DOHH2 (cell line): Measurements from ENCODE around the gene ANTXR1.

Source experiments
- H3F3A ChIP-seq: fragments of 200-600 bp; sonication (generic), shearing (Covaris generic); 2 replicates; pipeline ENCODE4 v1.6.0; 2016; ENCODE audit warnings: antibody characterized with exemption, mild to moderate bottlenecking; ENCODE audit not compliant: control insufficient read depth, insufficient read depth
- H3K27ac ChIP-seq: fragments of 200-600 bp; sonication (generic); 2 replicates; pipeline ENCODE4 v1.5.1; 2014; ENCODE audit warnings: low read depth, mild to moderate bottlenecking, low read length, moderate library complexity
- H3K27me3 ChIP-seq: fragments of 200-600 bp; sonication (generic); 2 replicates; pipeline ENCODE4 v1.6.1; 2014; ENCODE audit warnings: mild to moderate bottlenecking, low read length, mixed read lengths; ENCODE audit not compliant: control insufficient read depth
- H3K36me3 ChIP-seq: fragments of 200-600 bp; sonication (generic); 2 replicates; pipeline ENCODE4 v1.6.1; 2014; ENCODE audit warnings: mild to moderate bottlenecking, low read length, moderate library complexity, mixed read lengths; ENCODE audit not compliant: control insufficient read depth
- H3K4me1 ChIP-seq: fragments of 200-600 bp; sonication (generic); 2 replicates; pipeline ENCODE4 v1.6.1; 2014; ENCODE audit warnings: mild to moderate bottlenecking, low read length, mixed read lengths; ENCODE audit not compliant: control insufficient read depth
- H3K4me2 ChIP-seq: fragments of 200-600 bp; sonication (generic); 2 replicates; pipeline ENCODE4 v1.6.0; 2014; ENCODE audit warnings: mild to moderate bottlenecking, low read length, moderate library complexity
- H3K4me3 ChIP-seq: fragments of 200-600 bp; sonication (generic); 2 replicates; pipeline ENCODE4 v1.5.1; 2014; ENCODE audit warnings: mild to moderate bottlenecking, low read length, mixed read lengths
- H3K79me2 ChIP-seq: fragments of 200-600 bp; sonication (generic); 2 replicates; pipeline ENCODE4 v1.6.1; 2014; ENCODE audit warnings: mild to moderate bottlenecking, low read length, mixed read lengths; ENCODE audit not compliant: control insufficient read depth
- H3K9me2 ChIP-seq: fragments of 200-600 bp; sonication (generic); replicated peaks from 2 replicates; pipeline ENCODE4 v1.6.1; 2014; ENCODE audit warnings: mild to moderate bottlenecking, low read length, mixed read lengths; ENCODE audit not compliant: control insufficient read depth
- H3K9me3 ChIP-seq: fragments of 200-600 bp; sonication (generic); 2 replicates; pipeline ENCODE4 v1.6.1; 2014; ENCODE audit warnings: antibody characterized with exemption, low read length, mixed read lengths; ENCODE audit not compliant: control insufficient read depth, insufficient read depth
- H4K20me1 ChIP-seq: fragments of 200-600 bp; sonication (generic); 2 replicates; pipeline ENCODE4 v1.6.0; 2014; ENCODE audit warnings: low read depth, mild to moderate bottlenecking, antibody characterized with exemption, low read length, moderate library complexity; ENCODE audit not compliant: control insufficient read depth, insufficient read depth
- CTCF ChIP-seq: fragments of 200-600 bp; sonication (generic); IDR thresholded peaks from one replicate; pipeline ENCODE4 v1.5.1; 2014; ENCODE audit warnings: antibody characterized with exemption, mild to moderate bottlenecking, low read depth, low read length; ENCODE audit not compliant: poor library complexity, severe bottlenecking
- EZH2phosphoT487 ChIP-seq: fragments of 200-600 bp; sonication (generic); IDR thresholded peaks from 2 replicates; pipeline ENCODE4 v1.6.1; 2017; ENCODE audit warnings: borderline replicate concordance, mild to moderate bottlenecking, antibody characterized with exemption, low read length, moderate library complexity, mixed read lengths

The ANTXR1 gene

GRCh38 chr2:69083235-69083748 lies 70.3 kb downstream of the ANTXR1 start:
- H3K27me3 ChIP-seq = no peaks in the 10 kb centered on the region; the same call in 1 of the 2 replicates
- H3K4me3 ChIP-seq = no peak overlapping the region
- H3K79me2 ChIP-seq = no peaks in the 10 kb centered on the region
- no peaks in the 10 kb centered on the region for H3K9me2 ChIP-seq
- H3K4me1 ChIP-seq = no peaks in the 10 kb centered on the region
- no peaks in the 10 kb centered on the region for H3F3A ChIP-seq
- TF ChIP-seq EZH2phosphoT487 (no peak), CTCF (no peak)
- no peaks in the 10 kb centered on the region for H3K36me3 ChIP-seq
- no peaks in the 10 kb centered on the region for H4K20me1 ChIP-seq
- H3K9me3 ChIP-seq = no peaks in the 10 kb centered on the region
- no peak overlapping the region for H3K27ac ChIP-seq
- no peak overlapping the region for H3K4me2 ChIP-seq

- no peak for TF ChIP-seq EZH2phosphoT487
- TF ChIP-seq CTCF = no peak
- H3K4me1 ChIP-seq = no peaks in the 10 kb centered on the region
- no peaks in the 10 kb centered on the region; the same call in 1 of the 2 replicates for H3K27me3 ChIP-seq
- H3F3A ChIP-seq = no peaks in the 10 kb centered on the region
- no peaks in the 10 kb centered on the region for H4K20me1 ChIP-seq
- no peaks in the 10 kb centered on the region for H3K9me3 ChIP-seq
- no peaks in the 10 kb centered on the region for H3K9me2 ChIP-seq
- no peak overlapping the region for H3K4me2 ChIP-seq
- no peaks in the 10 kb centered on the region for H3K79me2 ChIP-seq
- H3K4me3 ChIP-seq = no peak overlapping the region
- H3K36me3 ChIP-seq = no peaks in the 10 kb centered on the region
- no peak overlapping the region for H3K27ac ChIP-seq
Measured at GRCh38 chr2:69084492-69084891, 71.5 kb downstream of the ANTXR1 start.

- H3K27me3 ChIP-seq = no peaks in the 10 kb centered on the region
- no peaks in the 10 kb centered on the region for H3K36me3 ChIP-seq
- no peaks in the 10 kb centered on the region for H3F3A ChIP-seq
- TF ChIP-seq EZH2phosphoT487 (no peak), CTCF (no peak)
- H3K4me3 ChIP-seq = no peak overlapping the region
- H3K9me2 ChIP-seq = no peaks in the 10 kb centered on the region
- no peaks in the 10 kb centered on the region for H4K20me1 ChIP-seq
- no peak overlapping the region for H3K4me2 ChIP-seq
- no peak overlapping the region for H3K27ac ChIP-seq
- no peaks in the 10 kb centered on the region for H3K9me3 ChIP-seq
- no peaks in the 10 kb centered on the region for H3K4me1 ChIP-seq
- H3K79me2 ChIP-seq = no peaks in the 10 kb centered on the region
Measured at GRCh38 chr2:69086466-69086865, 73.5 kb downstream of the ANTXR1 start.
